ENCODE data around the gene PTPRE. TPM values are rescaled to one million over a fixed set of nuclear protein-coding genes. Genes with fewer than 3 reads are reported as not detected.

The PTPRE gene
- total and polyA plus RNA-seq, 2 donors: 12.3 to 15.2 TPM

DNA sequence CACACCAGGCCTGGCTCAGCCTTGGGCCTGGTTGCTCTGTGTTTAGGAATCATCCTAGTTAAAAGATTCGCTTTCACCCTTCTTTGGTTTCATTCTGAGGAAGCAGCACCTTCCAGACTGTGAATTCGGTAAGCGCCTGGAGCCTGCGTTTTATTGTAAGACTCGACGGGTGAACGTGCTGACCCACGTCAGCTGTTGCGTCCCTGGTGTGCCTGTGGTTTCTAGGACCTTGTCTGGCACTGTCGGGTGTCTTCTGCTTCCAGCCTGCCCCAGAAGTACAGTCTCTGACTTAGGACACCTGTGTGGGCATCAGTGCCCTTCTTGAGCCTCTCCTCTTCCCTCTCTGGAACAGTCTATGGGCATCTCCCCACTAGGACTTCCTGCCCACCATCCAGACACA lies 193.0 kb downstream of the PTPRE start:
- no peak overlapping the region for H3K27ac ChIP-seq (ENCODE audit: low read depth in 1 of 2, low read length in 1 of 2)
- H3K4me1 ChIP-seq (ENCODE audit: control insufficient read depth in 2 of 2, insufficient read depth in 2 of 2, low read length in 2 of 2): peaks cover 17 to 32% of the 10 kb centered on the region in 2 donors
- no peaks in the 10 kb centered on the region for H3K27me3 ChIP-seq (ENCODE audit: control insufficient read depth in 2 of 2, insufficient read depth in 1 of 2, low read length in 1 of 2)
- WGBS: 96% methylated on average over 10 of the region's 10 CpGs
- H3K4me3 ChIP-seq (ENCODE audit: low read length in 2 of 2): no peak overlapping the region
- DNase-seq (ENCODE audit: low read depth in 6 of 9, low spot score in 9 of 9): no peak
- H3K36me3 ChIP-seq (ENCODE audit: control insufficient read depth in 2 of 2, insufficient read depth in 2 of 2, low read length in 1 of 2): peaks cover 65 to 91% of the 10 kb centered on the region in 2 donors
- H3K9me3 ChIP-seq (ENCODE audit: control insufficient read depth in 2 of 2, insufficient read depth in 1 of 2, low read length in 1 of 2): no peaks in the 10 kb centered on the region

DNA sequence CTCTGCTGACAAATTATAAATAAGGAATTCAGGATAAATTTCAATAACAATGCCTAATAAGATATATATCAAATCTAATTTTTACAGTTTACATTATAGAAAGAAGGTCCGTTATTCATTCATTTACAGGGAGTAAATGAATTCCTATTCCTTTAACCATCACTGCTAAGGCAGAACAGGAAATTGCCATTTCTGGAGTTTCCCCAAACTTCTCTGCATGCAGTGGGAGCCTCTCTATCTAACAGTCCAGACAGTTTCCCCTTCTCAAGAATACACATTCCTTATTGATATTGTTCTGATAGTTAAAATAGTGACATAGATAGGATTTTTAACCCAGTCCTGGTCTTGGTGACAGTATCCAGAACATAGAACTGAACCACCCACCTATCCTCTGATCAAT lies 195.0 kb downstream of the PTPRE start:
- Histone ChIP-seq H3K27me3 (ENCODE audit: control insufficient read depth in 2 of 2, insufficient read depth in 1 of 2, low read length in 1 of 2) (no peaks in the 10 kb centered on the region), H3K4me3 (ENCODE audit: low read length in 2 of 2) (no peak overlapping the region), H3K9me3 (ENCODE audit: control insufficient read depth in 2 of 2, insufficient read depth in 1 of 2, low read length in 1 of 2) (no peaks in the 10 kb centered on the region), H3K36me3 (ENCODE audit: control insufficient read depth in 2 of 2, insufficient read depth in 2 of 2, low read length in 1 of 2) (peaks cover 78 to 95% of the 10 kb centered on the region in 2 donors), H3K4me1 (ENCODE audit: control insufficient read depth in 2 of 2, insufficient read depth in 2 of 2, low read length in 2 of 2) (peaks cover 11 to 22% of the 10 kb centered on the region in 2 donors), H3K27ac (ENCODE audit: low read depth in 1 of 2, low read length in 1 of 2) (no peak overlapping the region)
- no peak for DNase-seq (ENCODE audit: low read depth in 6 of 9, low spot score in 9 of 9)
- 95% methylated on average over 1 of the region's 1 CpG for WGBS

DNA sequence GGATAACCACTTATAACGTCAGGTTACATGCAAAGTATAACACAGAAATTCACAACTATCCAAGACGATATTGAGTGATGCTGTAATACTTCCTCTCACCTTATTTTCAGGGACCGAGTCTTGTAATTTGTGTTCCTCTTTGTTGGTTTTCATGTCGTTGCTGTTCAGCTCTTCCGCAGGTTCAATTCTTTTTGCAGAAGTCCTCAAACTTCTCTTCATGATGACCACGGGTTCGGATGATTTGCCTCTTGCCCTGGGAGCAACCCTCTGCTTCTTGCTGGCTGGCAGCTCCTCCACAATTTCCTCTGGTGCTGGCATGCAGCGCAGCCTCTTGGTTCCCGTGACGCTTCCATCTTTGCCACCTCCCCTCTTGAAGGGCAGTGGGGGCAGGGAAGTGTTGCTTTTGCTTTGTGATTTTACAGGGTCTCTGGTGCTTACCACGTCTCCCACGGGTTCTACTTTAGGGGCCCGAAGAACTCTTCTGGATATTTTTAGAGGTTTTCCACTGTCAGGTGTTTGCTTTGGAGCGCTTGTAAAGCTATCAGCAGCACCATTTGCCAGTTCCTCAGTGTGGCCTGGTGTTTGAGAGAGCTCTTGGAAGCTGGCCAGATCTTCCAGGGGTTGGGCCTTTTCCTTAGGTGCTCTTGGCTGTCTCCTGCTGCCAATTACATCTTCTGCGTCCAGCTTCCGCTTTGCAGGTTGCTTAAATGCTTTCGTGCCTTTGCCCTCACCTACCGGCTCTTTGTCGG lies 195.8 kb downstream of the PTPRE start:
- H3K4me3 ChIP-seq (ENCODE audit: low read length in 2 of 2): no peak overlapping the region
- 85% methylated on average over 19 of the region's 19 CpGs for WGBS
- no peaks in the 10 kb centered on the region for H3K9me3 ChIP-seq (ENCODE audit: control insufficient read depth in 2 of 2, insufficient read depth in 1 of 2, low read length in 1 of 2)
- H3K27ac ChIP-seq (ENCODE audit: low read depth in 1 of 2, low read length in 1 of 2): peak overlapping the region in 1 of 2 donors; percentile 61
- peaks cover 11 to 22% of the 10 kb centered on the region in 2 donors for H3K4me1 ChIP-seq (ENCODE audit: control insufficient read depth in 2 of 2, insufficient read depth in 2 of 2, low read length in 2 of 2)
- H3K36me3 ChIP-seq (ENCODE audit: control insufficient read depth in 2 of 2, insufficient read depth in 2 of 2, low read length in 1 of 2): peaks cover 76 to 95% of the 10 kb centered on the region in 2 donors
- DNase-seq (ENCODE audit: low read depth in 6 of 9, low spot score in 9 of 9): no peak
- H3K27me3 ChIP-seq (ENCODE audit: control insufficient read depth in 2 of 2, insufficient read depth in 1 of 2, low read length in 1 of 2): no peaks in the 10 kb centered on the region

DNA sequence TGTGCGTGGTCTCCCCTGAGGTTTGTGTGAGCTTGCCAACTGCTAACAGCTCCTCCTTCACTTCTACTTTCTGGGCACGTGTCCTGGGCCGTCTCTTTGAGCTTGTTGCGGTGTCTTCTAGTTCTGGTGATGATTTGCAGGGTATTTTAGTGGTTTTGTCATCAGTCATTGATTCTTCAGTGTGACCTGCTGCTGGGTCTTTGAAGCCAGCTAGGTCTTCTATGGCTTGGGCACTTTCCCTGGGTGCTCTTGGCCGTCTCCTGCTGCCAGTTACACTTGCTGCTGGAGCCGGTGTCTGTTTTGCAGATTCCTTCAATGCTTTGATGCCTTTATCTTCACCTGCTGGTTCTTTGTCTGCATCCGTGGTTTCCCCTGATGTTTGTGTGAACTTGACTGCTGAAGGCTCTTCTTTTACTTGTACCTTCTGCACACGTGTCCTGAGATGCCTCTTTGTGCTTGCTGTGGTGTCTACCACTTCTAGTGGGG lies 196.4 kb downstream of the PTPRE start:
- H3K27ac ChIP-seq (ENCODE audit: low read depth in 1 of 2, low read length in 1 of 2): peak overlapping the region; percentile 61 to 69
- H3K27me3 ChIP-seq (ENCODE audit: control insufficient read depth in 2 of 2, insufficient read depth in 1 of 2, low read length in 1 of 2): no peaks in the 10 kb centered on the region
- DNase-seq (ENCODE audit: low read depth in 6 of 9, low spot score in 9 of 9): peak in 1 of 9 donors; percentile 47
- H3K9me3 ChIP-seq (ENCODE audit: control insufficient read depth in 2 of 2, insufficient read depth in 1 of 2, low read length in 1 of 2): no peaks in the 10 kb centered on the region
- peaks cover 75 to 95% of the 10 kb centered on the region in 2 donors for H3K36me3 ChIP-seq (ENCODE audit: control insufficient read depth in 2 of 2, insufficient read depth in 2 of 2, low read length in 1 of 2)
- H3K4me3 ChIP-seq (ENCODE audit: low read length in 2 of 2): no peak overlapping the region
- 56% methylated on average over 8 of the region's 8 CpGs for WGBS
- H3K4me1 ChIP-seq (ENCODE audit: control insufficient read depth in 2 of 2, insufficient read depth in 2 of 2, low read length in 2 of 2): peaks cover 11 to 22% of the 10 kb centered on the region in 2 donors

DNA sequence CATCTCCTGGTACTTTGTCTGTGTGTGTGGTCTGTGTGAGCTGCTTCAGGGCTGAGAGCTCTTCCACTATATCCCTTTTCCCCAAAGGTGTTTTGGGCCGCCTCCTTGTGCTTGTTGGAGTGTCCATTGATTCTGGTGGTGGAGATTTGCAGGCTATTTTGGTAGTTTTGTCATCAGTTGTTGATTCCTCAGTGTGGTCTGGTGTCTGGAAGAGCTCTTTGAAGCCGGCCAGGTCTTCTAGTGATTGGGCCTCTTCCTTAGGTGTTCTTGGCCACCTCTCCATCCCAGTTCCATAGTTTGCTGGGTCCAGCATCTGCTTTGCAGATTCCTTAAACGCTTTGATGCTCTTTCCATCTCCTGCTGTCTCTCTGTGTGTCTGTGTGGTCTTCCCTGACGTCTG lies 198.5 kb downstream of the PTPRE start:
- H3K27ac ChIP-seq (ENCODE audit: low read depth in 1 of 2, low read length in 1 of 2): no peak overlapping the region
- peaks cover 69 to 97% of the 10 kb centered on the region in 2 donors for H3K36me3 ChIP-seq (ENCODE audit: control insufficient read depth in 2 of 2, insufficient read depth in 2 of 2, low read length in 1 of 2)
- DNase-seq (ENCODE audit: low read depth in 6 of 9, low spot score in 9 of 9): no peak
- H3K9me3 ChIP-seq (ENCODE audit: control insufficient read depth in 2 of 2, insufficient read depth in 1 of 2, low read length in 1 of 2): no peaks in the 10 kb centered on the region
- H3K27me3 ChIP-seq (ENCODE audit: control insufficient read depth in 2 of 2, insufficient read depth in 1 of 2, low read length in 1 of 2): no peaks in the 10 kb centered on the region
- no peak overlapping the region for H3K4me3 ChIP-seq (ENCODE audit: low read length in 2 of 2)
- H3K4me1 ChIP-seq (ENCODE audit: control insufficient read depth in 2 of 2, insufficient read depth in 2 of 2, low read length in 2 of 2): peaks cover 11 to 22% of the 10 kb centered on the region in 2 donors
- 96% methylated on average over 4 of the region's 4 CpGs for WGBS

DNA sequence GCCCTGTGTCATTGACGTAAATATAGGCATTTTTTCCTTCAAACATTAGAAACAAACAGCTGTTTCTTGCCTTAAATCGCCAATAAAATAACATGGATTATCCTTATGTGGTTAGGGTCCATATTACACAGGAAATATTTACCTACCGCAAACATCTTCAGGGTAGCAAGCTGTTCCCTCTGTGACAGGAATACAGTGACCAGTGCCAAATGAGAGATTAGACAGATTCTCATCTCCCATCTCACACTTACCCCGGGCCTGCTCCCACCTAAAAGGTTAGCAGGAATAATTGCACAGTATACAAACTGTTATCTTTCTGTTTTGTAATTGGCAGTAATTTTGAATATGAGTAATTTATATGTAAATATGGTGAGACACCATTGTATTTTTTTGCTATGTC lies 202.8 kb downstream of the PTPRE start:
- H3K27me3 ChIP-seq (ENCODE audit: control insufficient read depth in 2 of 2, insufficient read depth in 1 of 2, low read length in 1 of 2): no peaks in the 10 kb centered on the region
- H3K27ac ChIP-seq (ENCODE audit: low read depth in 1 of 2, low read length in 1 of 2): no peak overlapping the region
- peaks cover 74 to 99% of the 10 kb centered on the region in 2 donors for H3K36me3 ChIP-seq (ENCODE audit: control insufficient read depth in 2 of 2, insufficient read depth in 2 of 2, low read length in 1 of 2)
- DNase-seq (ENCODE audit: low read depth in 6 of 9, low spot score in 9 of 9): no peak
- H3K9me3 ChIP-seq (ENCODE audit: control insufficient read depth in 2 of 2, insufficient read depth in 1 of 2, low read length in 1 of 2): no peaks in the 10 kb centered on the region
- no peak overlapping the region for H3K4me3 ChIP-seq (ENCODE audit: low read length in 2 of 2)
- peaks cover 0 to 3% of the 10 kb centered on the region in 2 donors for H3K4me1 ChIP-seq (ENCODE audit: control insufficient read depth in 2 of 2, insufficient read depth in 2 of 2, low read length in 2 of 2)
- WGBS: 99% methylated on average over 4 of the region's 4 CpGs

DNA sequence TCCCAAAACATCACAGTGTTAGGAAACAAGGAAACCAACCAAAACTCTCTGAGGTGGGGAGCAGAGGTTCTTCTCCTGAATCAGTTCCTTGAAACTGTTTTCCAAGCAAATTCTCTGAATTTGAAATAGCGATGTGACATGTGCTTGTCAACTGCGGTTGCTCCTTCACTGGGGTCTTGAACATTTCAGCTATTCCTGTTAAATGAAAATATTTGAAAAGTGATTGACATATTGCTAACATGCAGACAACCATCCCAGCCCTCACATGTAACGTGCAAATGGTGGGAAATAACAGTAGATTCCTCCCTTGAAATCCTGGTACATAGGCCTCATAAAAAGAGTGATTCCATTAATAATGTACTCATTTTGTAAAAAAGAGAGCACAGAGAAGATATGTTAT lies 203.4 kb downstream of the PTPRE start:
- Histone ChIP-seq H3K27me3 (ENCODE audit: control insufficient read depth in 2 of 2, insufficient read depth in 1 of 2, low read length in 1 of 2) (no peaks in the 10 kb centered on the region), H3K9me3 (ENCODE audit: control insufficient read depth in 2 of 2, insufficient read depth in 1 of 2, low read length in 1 of 2) (no peaks in the 10 kb centered on the region), H3K4me3 (ENCODE audit: low read length in 2 of 2) (no peak overlapping the region), H3K27ac (ENCODE audit: low read depth in 1 of 2, low read length in 1 of 2) (no peak overlapping the region), H3K36me3 (ENCODE audit: control insufficient read depth in 2 of 2, insufficient read depth in 2 of 2, low read length in 1 of 2) (peaks cover 75 to 99% of the 10 kb centered on the region in 2 donors), H3K4me1 (ENCODE audit: control insufficient read depth in 2 of 2, insufficient read depth in 2 of 2, low read length in 2 of 2) (no peaks in the 10 kb centered on the region)
- WGBS: 98% methylated on average over 3 of the region's 3 CpGs
- no peak for DNase-seq (ENCODE audit: low read depth in 6 of 9, low spot score in 9 of 9)

DNA sequence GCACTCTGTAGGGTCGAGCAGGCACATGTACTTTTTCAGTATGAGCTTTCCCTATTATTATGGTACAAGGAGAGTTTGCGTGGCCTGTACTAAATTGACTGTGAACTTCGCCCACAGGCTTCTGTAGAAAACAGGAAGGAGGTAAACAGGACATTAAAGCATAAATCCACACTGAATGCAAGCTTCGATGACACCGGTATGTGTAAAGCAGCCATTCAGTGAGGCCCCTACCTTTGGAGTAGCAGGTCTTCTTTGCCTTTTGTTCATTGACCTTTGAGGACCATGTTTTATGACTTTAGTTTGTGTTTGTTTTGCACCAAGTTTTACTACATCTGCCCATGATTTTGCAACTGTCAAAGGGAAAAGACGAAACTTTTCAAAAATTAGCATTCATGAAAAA lies 204.8 kb downstream of the PTPRE start:
- no peak for DNase-seq (ENCODE audit: low read depth in 6 of 9, low spot score in 9 of 9)
- H3K27ac ChIP-seq (ENCODE audit: low read depth in 1 of 2, low read length in 1 of 2): no peak overlapping the region
- H3K4me3 ChIP-seq (ENCODE audit: low read length in 2 of 2): no peak overlapping the region
- H3K36me3 ChIP-seq (ENCODE audit: control insufficient read depth in 2 of 2, insufficient read depth in 2 of 2, low read length in 1 of 2): peaks cover 63 to 99% of the 10 kb centered on the region in 2 donors
- H3K4me1 ChIP-seq (ENCODE audit: control insufficient read depth in 2 of 2, insufficient read depth in 2 of 2, low read length in 2 of 2): no peaks in the 10 kb centered on the region
- WGBS: 98% methylated on average over 6 of the region's 6 CpGs
- no peaks in the 10 kb centered on the region for H3K9me3 ChIP-seq (ENCODE audit: control insufficient read depth in 2 of 2, insufficient read depth in 1 of 2, low read length in 1 of 2)
- H3K27me3 ChIP-seq (ENCODE audit: control insufficient read depth in 2 of 2, insufficient read depth in 1 of 2, low read length in 1 of 2): no peaks in the 10 kb centered on the region

DNA sequence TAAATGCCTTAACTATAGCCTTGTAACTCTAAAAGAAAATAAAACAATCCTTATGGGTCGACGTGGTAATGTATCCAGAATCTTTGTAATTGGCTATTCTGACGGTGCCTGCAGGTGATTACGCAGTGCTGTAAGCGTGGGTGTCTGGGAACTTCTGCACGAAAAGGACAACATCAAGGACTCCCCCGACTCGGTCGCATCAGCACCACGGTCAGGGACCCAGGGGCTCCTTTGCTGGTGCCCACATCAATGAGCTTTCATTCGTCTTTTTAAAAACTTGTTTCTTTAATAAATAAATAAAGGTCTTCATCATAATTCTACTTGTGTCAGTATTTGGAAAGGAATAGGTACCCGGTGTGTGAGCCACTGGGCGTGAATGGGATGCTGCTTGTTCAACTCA lies 206.1 kb downstream of the PTPRE start:
- H3K4me3 ChIP-seq (ENCODE audit: low read length in 2 of 2): no peak overlapping the region
- H3K4me1 ChIP-seq (ENCODE audit: control insufficient read depth in 2 of 2, insufficient read depth in 2 of 2, low read length in 2 of 2): no peaks in the 10 kb centered on the region
- 97% methylated on average over 13 of the region's 13 CpGs for WGBS
- peaks cover 56 to 98% of the 10 kb centered on the region in 2 donors for H3K36me3 ChIP-seq (ENCODE audit: control insufficient read depth in 2 of 2, insufficient read depth in 2 of 2, low read length in 1 of 2)
- H3K9me3 ChIP-seq (ENCODE audit: control insufficient read depth in 2 of 2, insufficient read depth in 1 of 2, low read length in 1 of 2): no peaks in the 10 kb centered on the region
- H3K27me3 ChIP-seq (ENCODE audit: control insufficient read depth in 2 of 2, insufficient read depth in 1 of 2, low read length in 1 of 2): no peaks in the 10 kb centered on the region
- no peak overlapping the region for H3K27ac ChIP-seq (ENCODE audit: low read depth in 1 of 2, low read length in 1 of 2)
- DNase-seq (ENCODE audit: low read depth in 6 of 9, low spot score in 9 of 9): no peak

Measured in thymus (tissue), 11 donors.